Ishikawa (cell line): ENCODE data around the gene C1orf21.
A peak's percentile ranks its signal among the peaks of the same experiment; 100 is the strongest.

Experiments used
- CEBPB ChIP-seq: IDR thresholded peaks from 2 replicates; pipeline ENCODE4 v1.6.1; 2012
- CREB1 ChIP-seq: IDR thresholded peaks from 2 replicates; pipeline ENCODE4 v1.6.1; 2012; ENCODE audit warnings: low read depth
- EGR1 ChIP-seq: IDR thresholded peaks from 2 replicates; pipeline ENCODE4 v1.6.1; 2012
- EP300 ChIP-seq: IDR thresholded peaks from 2 replicates; pipeline ENCODE4 v1.6.1; 2012; ENCODE audit warnings: borderline replicate concordance
- FOXM1 ChIP-seq: IDR thresholded peaks from 2 replicates; pipeline ENCODE4 v1.6.1; 2012; ENCODE audit warnings: low read depth, borderline replicate concordance
- MAX ChIP-seq: IDR thresholded peaks from 2 replicates; pipeline ENCODE4 v1.6.1; 2012
- NFIC ChIP-seq: IDR thresholded peaks from 2 replicates; pipeline ENCODE4 v1.6.1; 2012
- RAD21 ChIP-seq: IDR thresholded peaks from 2 replicates; pipeline ENCODE4 v1.6.1; 2012; ENCODE audit warnings: low read depth
- REST ChIP-seq: IDR thresholded peaks from 2 replicates; pipeline ENCODE4 v1.6.1; 2012; ENCODE audit warnings: low read depth, mild to moderate bottlenecking
- TAF1 ChIP-seq: IDR thresholded peaks from 2 replicates; pipeline ENCODE4 v1.6.1; 2012; ENCODE audit warnings: low read depth, mild to moderate bottlenecking
- TCF12 ChIP-seq: IDR thresholded peaks from 2 replicates; pipeline ENCODE4 v1.6.1; 2012; ENCODE audit warnings: low read depth
- TEAD4 ChIP-seq: IDR thresholded peaks from 2 replicates; pipeline ENCODE4 v1.6.1; 2012
- USF1 ChIP-seq: IDR thresholded peaks from 2 replicates; pipeline ENCODE4 v1.6.1; 2012
- YY1 ChIP-seq: IDR thresholded peaks from 2 replicates; pipeline ENCODE4 v1.6.1; 2012; ENCODE audit warnings: low read depth
- ZBTB7A ChIP-seq: IDR thresholded peaks from 2 replicates; pipeline ENCODE4 v1.6.1; 2012; ENCODE audit warnings: low read depth

C1orf21 gene

GRCh38 chr1:184559117-184559713, 172.4 kb downstream of the C1orf21 start:
- no peak for TF ChIP-seq REST
- TF ChIP-seq FOXM1 = no peak
- TF ChIP-seq CEBPB = no peak
- TF ChIP-seq TCF12 = no peak
- TF ChIP-seq NFIC = no peak
- no peak for TF ChIP-seq ZBTB7A
- no peak for TF ChIP-seq TEAD4
- no peak for TF ChIP-seq MAX
- no peak for TF ChIP-seq TAF1
- no peak for TF ChIP-seq EP300
- no peak for TF ChIP-seq RAD21
- TF ChIP-seq YY1 = no peak
- TF ChIP-seq USF1 = no peak
- no peak for TF ChIP-seq EGR1
- no peak for TF ChIP-seq CREB1

GRCh38 chr1:184562806-184563205, 176.0 kb downstream of the C1orf21 start:
- TF ChIP-seq MAX (no peak), ZBTB7A (no peak), CREB1 (no peak), REST (no peak), USF1 (no peak), TCF12 (no peak), EP300 (no peak), EGR1 (no peak), YY1 (no peak), CEBPB (no peak), TAF1 (no peak), TEAD4 (no peak), RAD21 (no peak), FOXM1 (no peak), NFIC (no peak)

GRCh38 chr1:184563308-184563707, 176.5 kb downstream of the C1orf21 start:
- TF ChIP-seq NFIC = no peak
- peak; percentile 60 for TF ChIP-seq RAD21
- no peak for TF ChIP-seq REST
- TF ChIP-seq EGR1 = no peak

GRCh38 chr1:184567009-184567408, 180.2 kb downstream of the C1orf21 start:
- TF ChIP-seq MAX (no peak), REST (no peak), NFIC (no peak), CEBPB (no peak), YY1 (no peak), CREB1 (no peak), FOXM1 (no peak), TEAD4 (no peak), EGR1 (no peak), USF1 (no peak), TCF12 (no peak), ZBTB7A (no peak), RAD21 (no peak), TAF1 (no peak), EP300 (no peak)
